Gastrocnemius medialis (tissue), 4 donors: ENCODE measurements around the gene NLGN1.

ENCODE experiments used
- CTCF ChIP-seq, 5 experiments: fragments of 450-650 bp in 3 of 5; fragments of 200-600 bp in 2 of 5; sonication (generic) in 2 of 5; IDR thresholded peaks in 4 of 5; conservative IDR thresholded peaks in 1 of 5; 1 replicate in 4 of 5; 2 replicates in 1 of 5; pipeline ENCODE4 v1.5.1; 2016 to 2019; ENCODE audit warnings: antibody characterized with exemption in 5 of 5, mild to moderate bottlenecking in 3 of 5, moderate library complexity in 3 of 5
- POLR2A ChIP-seq, 2 donors: fragments of 450-650 bp; IDR thresholded peaks; one replicate each; pipeline ENCODE4 v1.6.1; 2017; ENCODE audit warnings: antibody characterized with exemption in 2 of 2, mild to moderate bottlenecking in 2 of 2, moderate library complexity in 2 of 2

GRCh38 chr3:174233511-174233910 is 836.0 kb downstream of the NLGN1 start:
- TF ChIP-seq CTCF (IDR thresholded peaks at IDR 0.05 in 4 of 5, conservative IDR thresholded peaks at IDR 0.05 in 1 of 5) (no peak), POLR2A (IDR thresholded peaks at IDR 0.05) (no peak)
